CD4-positive, alpha-beta memory T cell (primary cell): ENCODE measurements around the gene NUP210L. TPM values are rescaled to one million over a fixed set of nuclear protein-coding genes. Genes with fewer than 3 reads are reported as not detected.

Experiments used
- CTCF ChIA-PET: fragments of 350-600 bp; sonication (Branson Sonifier 250); formaldehyde crosslinking; loops from one replicate; lab custom pipeline; 2021; ENCODE audit warnings: inconsistent platforms; ENCODE audit not compliant: partially characterized antibody; lab: Charles Lee
- POLR2A ChIA-PET: fragments of 350-600 bp; sonication (Branson Sonifier 250); formaldehyde crosslinking; loops from one replicate; lab custom pipeline; 2021; ENCODE audit not compliant: partially characterized antibody; lab: Charles Lee
- DNase-seq, 5 donors: peaks; one replicate each; pipeline versions ENCODE4 v3.0.0 to v3.0.0-alpha.2; 2020 to 2022; ENCODE audit warnings: mixed read lengths in 1 of 5
- H3K27ac ChIP-seq: one replicate; pipeline ENCODE4 v1.7.0; 2013; ENCODE audit warnings: low read depth, low read length
- H3K27me3 ChIP-seq: 2 replicates; pipeline ENCODE4 v1.7.0; 2013; ENCODE audit warnings: mild to moderate bottlenecking, low read length, moderate library complexity; ENCODE audit not compliant: insufficient read depth
- H3K36me3 ChIP-seq: 2 replicates; pipeline ENCODE4 v1.7.0; 2013; ENCODE audit warnings: mild to moderate bottlenecking, low read length, moderate library complexity; ENCODE audit not compliant: insufficient read depth
- H3K4me1 ChIP-seq: 2 replicates; pipeline ENCODE4 v1.7.0; 2013; ENCODE audit warnings: mild to moderate bottlenecking, low read length, moderate library complexity; ENCODE audit not compliant: insufficient read depth
- H3K4me3 ChIP-seq, 2 donors: one replicate each; pipeline ENCODE4 v1.7.0; 2013; ENCODE audit warnings: low read length in 2 of 2, mild to moderate bottlenecking in 1 of 2
- H3K9me3 ChIP-seq, 2 donors: one replicate each; pipeline ENCODE4 v1.7.0; 2013; ENCODE audit warnings: low read length in 2 of 2, control low read depth in 1 of 2; ENCODE audit not compliant: control insufficient read depth in 1 of 2
- H3K27ac Mint-ChIP-seq, 7 donors: one replicate each; pipeline ENCODE4 v1.8.0; 2020 to 2021; ENCODE audit warnings: mixed read lengths in 7 of 7, mild to moderate bottlenecking in 6 of 7, inconsistent platforms in 3 of 7, moderate library complexity in 3 of 7
- H3K27me3 Mint-ChIP-seq, 2 donors: one replicate each; pipeline ENCODE4 v1.8.0; 2020 to 2021; ENCODE audit warnings: mixed read lengths in 2 of 2
- H3K36me3 Mint-ChIP-seq, 2 donors: one replicate each; pipeline ENCODE4 v1.8.0; 2020 to 2021; ENCODE audit warnings: mixed read lengths in 2 of 2, inconsistent platforms in 1 of 2, mild to moderate bottlenecking in 1 of 2
- H3K4me1 Mint-ChIP-seq, 4 donors: one replicate each; pipeline ENCODE4 v1.8.0; 2020 to 2021; ENCODE audit warnings: mixed read lengths in 4 of 4, mild to moderate bottlenecking in 1 of 4
- H3K4me3 Mint-ChIP-seq, 8 donors: one replicate each; pipeline ENCODE4 v1.8.0; 2020 to 2021; ENCODE audit warnings: mixed read lengths in 8 of 8, mild to moderate bottlenecking in 7 of 8, moderate library complexity in 6 of 8, inconsistent platforms in 3 of 8
- H3K9me3 Mint-ChIP-seq, 8 donors: one replicate each; pipeline ENCODE4 v1.8.0; 2020 to 2021; ENCODE audit warnings: mixed read lengths in 8 of 8, mild to moderate bottlenecking in 5 of 8, inconsistent platforms in 3 of 8, moderate library complexity in 1 of 8
- intact Hi-C: fragments of 100-400 bp; cut with micrococcal nuclease; formaldehyde crosslinking; loops from one replicate; pipeline ENCODE4 v1.15.1; 2023
- polyA plus RNA-seq, 2 donors: library from polyadenylated mRNA; unstranded; fragments of 300-500 nt; fragmentation: Illumina TruSeq; gene quantifications; one replicate each; pipeline ENCODE4 v1.2.3, GENCODE V29; 2021
- total RNA-seq, 2 experiments: library from RNA; stranded (reverse); gene quantifications; one replicate each; pipeline ENCODE4 v1.2.3, GENCODE V29; 2021

The NUP210L gene
- total and polyA plus RNA-seq, 4 experiments from 2014 or later, result 0.14 to 0.23 (median 0.19) TPM; not detected in 1

DNA sequence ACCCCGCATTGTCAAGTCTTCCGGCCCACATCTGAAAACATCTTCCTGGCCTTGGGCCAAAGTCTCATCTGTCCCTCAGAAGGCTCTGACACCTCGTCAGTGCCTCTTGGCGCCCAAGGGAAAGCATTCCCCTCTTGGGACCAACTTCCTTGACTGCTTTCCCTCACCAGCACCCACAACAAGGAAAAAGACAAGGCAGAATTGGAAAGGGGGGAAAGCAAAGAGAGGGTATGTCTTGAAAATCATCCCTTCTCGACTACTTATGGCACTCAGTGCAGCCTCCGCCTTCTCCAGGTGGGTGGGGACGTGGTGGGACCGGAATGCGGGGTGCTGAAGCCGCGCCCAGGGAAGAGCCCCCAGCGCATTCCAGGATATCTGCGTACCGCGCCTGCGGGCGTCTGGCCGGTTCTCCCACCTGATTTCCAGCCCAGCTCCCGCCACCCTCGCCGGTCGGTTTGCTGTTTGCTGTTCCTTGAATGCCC is 191.0 kb downstream of the NUP210L start:
- no peaks in the 10 kb centered on the region for H3K9me3 ChIP-seq
- Mint-ChIP-seq H3K9me3 (no peaks in the 10 kb centered on the region), H3K27me3 (no peaks in the 10 kb centered on the region), H3K4me3 (peak overlapping the region; percentile 90 to 98 (median 94)), H3K27ac (peak overlapping the region; percentile 86 to 98 (median 97)), H3K4me1 (peaks cover 37 to 64% (median 51%) of the 10 kb centered on the region in 4 donors), H3K36me3 (peaks cover 0 to 26% of the 10 kb centered on the region in 2 donors)
- CTCF ChIA-PET, result interaction anchor here (1.6 to 8.4 kb wide), 5 partner anchors 12 to 40 kb away, joined by 5 to 70 read pairs (median 12); partner anchors contain the start of genes DENND4B, JTB and RAB13
- DNase-seq, result no peak
- H3K27me3 ChIP-seq, result no peaks in the 10 kb centered on the region
- no peaks in the 10 kb centered on the region for H3K36me3 ChIP-seq
- peak overlapping the region; percentile 91 for H3K27ac ChIP-seq
- POLR2A ChIA-PET, result interaction anchor here (1.1 to 3.3 kb wide), 7 partner anchors 9 to 166 kb away, joined by 3 to 70 read pairs (median 22); partner anchors contain the start of genes DENND4B, GATAD2B, JTB and RPS27
- intact Hi-C loops, result loop anchor here (1.0 kb wide), 1 partner anchor 41 kb away; no protein-coding TSS in a partner anchor
- H3K4me1 ChIP-seq, result peaks cover 54% of the 10 kb centered on the region
- peak overlapping the region; percentile 55 to 80 for H3K4me3 ChIP-seq

DNA sequence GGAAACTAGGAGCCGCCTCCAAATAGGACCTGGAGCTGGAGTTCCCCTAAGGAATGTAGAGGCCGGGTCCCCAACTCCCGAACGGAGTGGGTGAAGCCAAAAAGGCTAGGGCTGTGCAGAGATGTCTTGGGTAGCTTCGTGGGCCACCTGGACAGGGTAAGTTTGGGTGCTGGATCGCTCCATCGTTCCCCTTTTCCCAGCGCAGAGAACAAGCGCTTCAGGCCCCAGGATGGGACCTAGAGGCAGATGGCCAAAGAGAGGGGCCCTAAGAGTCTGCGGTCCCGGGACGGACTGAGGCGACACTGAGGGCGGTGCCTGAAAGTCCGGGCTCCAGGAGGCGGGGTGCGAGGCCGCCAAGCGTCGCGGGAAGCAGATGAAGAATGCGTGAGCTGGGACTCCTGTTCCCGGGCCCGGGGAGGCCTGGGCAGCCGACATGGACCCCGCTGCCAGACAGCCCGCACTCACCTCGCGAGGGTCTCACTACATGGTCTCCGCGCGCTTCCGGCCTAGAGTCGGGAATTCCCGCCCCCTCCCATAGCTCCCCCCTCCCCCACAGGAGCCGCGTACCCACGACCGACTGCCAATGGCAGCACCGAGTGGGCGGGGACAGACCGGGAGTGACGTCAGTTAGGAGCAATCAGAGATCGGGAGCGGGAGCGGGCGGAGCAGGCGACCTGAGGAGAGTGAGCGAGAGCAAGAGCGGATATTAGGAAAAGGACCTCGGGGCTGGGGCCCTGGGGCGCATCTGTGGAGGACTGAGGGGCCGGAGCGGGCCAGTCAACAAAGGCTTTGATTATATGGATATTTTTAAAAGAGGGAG is 191.6 kb downstream of the NUP210L start, which contains the start of gene SLC39A1:
SLC39A1 (minus strand) TSS at position 508 of the 820 bp plus-strand sequence. CDS start 822 bp downstream, outside the sequence.
- H3K4me1 Mint-ChIP-seq, result peaks cover 39 to 66% (median 54%) of the 10 kb centered on the region in 4 donors
- H3K4me3 Mint-ChIP-seq, result peak within 1 kb of the TSS; percentile 90 to 98 (median 94)
- H3K36me3 Mint-ChIP-seq, result peaks cover 0 to 30% of the 10 kb centered on the region in 2 donors
- peak within 1 kb of the TSS; percentile 55 to 80 for H3K4me3 ChIP-seq
- peak; percentile 87 to 97 (median 89) for DNase-seq
- no peaks in the 10 kb centered on the region for H3K36me3 ChIP-seq
- H3K27ac ChIP-seq, result peak within 1 kb of the TSS; percentile 91
- intact Hi-C loops, result loop anchor here (1.0 kb wide), 1 partner anchor 40 kb away; no protein-coding TSS in a partner anchor
- peak within 1 kb of the TSS; percentile 86 to 98 (median 97) for H3K27ac Mint-ChIP-seq
- peaks cover 54% of the 10 kb centered on the region for H3K4me1 ChIP-seq
- ChIA-PET POLR2A (interaction anchor here (0.6 to 3.3 kb wide), 15 partner anchors 9 to 442 kb away, joined by 3 to 70 read pairs (median 5); partner anchors contain the start of genes DENND4B, GATAD2B, JTB and RPS27), CTCF (interaction anchor here (1.6 to 8.4 kb wide), 5 partner anchors 13 to 40 kb away, joined by 5 to 70 read pairs (median 12); partner anchors contain the start of genes DENND4B, JTB and RAB13)
- H3K27me3 Mint-ChIP-seq, result no peaks in the 10 kb centered on the region
- H3K27me3 ChIP-seq, result no peaks in the 10 kb centered on the region
- H3K9me3 Mint-ChIP-seq, result no peaks in the 10 kb centered on the region
- no peaks in the 10 kb centered on the region for H3K9me3 ChIP-seq

DNA sequence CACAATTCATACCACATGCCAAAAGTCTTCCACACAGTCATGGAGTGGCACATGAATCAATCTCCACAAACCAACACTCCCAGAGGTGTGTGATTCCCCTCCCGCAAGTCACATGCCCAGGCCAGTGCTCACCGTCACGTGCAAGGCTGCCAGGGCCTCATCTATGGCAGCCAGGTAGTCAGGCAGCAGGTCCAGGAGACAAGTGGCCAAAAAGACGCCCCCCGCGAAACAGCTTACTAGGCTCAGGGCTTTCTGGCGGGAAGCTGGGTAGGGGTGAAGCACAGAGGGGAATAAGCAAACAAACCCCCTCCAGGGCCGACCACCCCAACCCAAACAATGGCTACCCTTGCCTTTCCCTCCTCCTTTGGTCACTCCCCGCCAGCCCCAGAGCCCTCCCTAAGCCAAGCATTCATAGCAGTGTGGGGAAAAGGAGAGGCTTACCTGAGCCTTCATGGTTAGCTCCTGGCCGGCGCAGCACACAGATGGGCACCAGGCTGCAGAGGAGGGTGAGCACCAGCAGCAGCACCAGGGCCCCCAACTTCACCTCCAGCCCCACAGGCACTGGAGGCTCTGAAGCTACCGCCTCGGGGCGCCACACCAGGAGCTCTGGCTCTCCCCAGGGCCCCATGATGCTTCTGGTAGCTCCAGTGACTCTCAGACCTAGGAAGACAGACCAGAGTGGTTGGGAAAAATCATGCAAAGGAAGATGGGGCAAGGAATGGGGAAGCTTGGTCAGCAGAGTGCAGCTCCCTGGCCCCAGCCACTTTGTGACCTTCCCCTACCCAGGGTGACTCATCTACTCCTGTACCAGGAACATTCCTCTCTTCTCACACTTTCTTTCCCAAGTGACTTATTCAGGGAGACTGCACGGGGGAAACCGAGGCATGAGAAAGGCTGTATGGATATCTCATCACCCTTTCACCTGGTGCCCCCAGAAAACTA is 192.5 kb downstream of the NUP210L start:
- no peaks in the 10 kb centered on the region for H3K27me3 Mint-ChIP-seq
- peak overlapping the region; percentile 86 to 98 (median 97) for H3K27ac Mint-ChIP-seq
- Histone ChIP-seq H3K36me3 (no peaks in the 10 kb centered on the region), H3K4me3 (peak overlapping the region; percentile 55 to 80), H3K9me3 (no peaks in the 10 kb centered on the region), H3K27me3 (no peaks in the 10 kb centered on the region), H3K27ac (peak overlapping the region; percentile 91), H3K4me1 (peaks cover 48% of the 10 kb centered on the region)
- DNase-seq, result no peak
- H3K36me3 Mint-ChIP-seq, result peaks cover 0 to 34% of the 10 kb centered on the region in 2 donors
- no peaks in the 10 kb centered on the region for H3K9me3 Mint-ChIP-seq
- ChIA-PET POLR2A (interaction anchor here (1.0 to 3.3 kb wide), 14 partner anchors 8 to 187 kb away, joined by 3 to 70 read pairs (median 6); partner anchors contain the start of genes DENND4B, GATAD2B, JTB and RPS27), CTCF (interaction anchor here (1.6 to 8.4 kb wide), 5 partner anchors 14 to 39 kb away, joined by 5 to 70 read pairs (median 12); partner anchors contain the start of genes DENND4B, JTB and RAB13)
- H3K4me1 Mint-ChIP-seq, result peaks cover 37 to 66% (median 50%) of the 10 kb centered on the region in 4 donors
- peak overlapping the region; percentile 90 to 98 (median 94) for H3K4me3 Mint-ChIP-seq
- intact Hi-C loops, result loop anchor here (1.0 kb wide), 1 partner anchor 39 kb away; no protein-coding TSS in a partner anchor

DNA sequence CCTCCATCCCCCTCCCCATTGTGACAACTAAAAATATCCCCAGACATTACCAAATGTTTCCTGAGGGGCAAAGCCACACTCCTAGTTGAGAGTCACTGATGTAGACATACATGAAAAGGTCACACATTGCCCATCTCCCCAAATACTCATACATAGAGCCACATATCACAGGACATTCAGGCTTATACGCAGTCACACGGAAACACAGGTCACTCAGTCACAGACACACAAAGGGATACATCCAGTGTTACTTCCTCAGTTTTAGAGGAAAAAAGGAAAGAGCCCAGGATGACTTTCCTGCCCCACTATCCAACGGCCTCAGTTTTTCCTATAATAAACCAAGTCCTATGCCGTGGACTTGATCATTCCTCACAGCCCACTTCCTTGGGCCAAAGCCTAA is 193.5 kb downstream of the NUP210L start:
- H3K36me3 Mint-ChIP-seq, result peaks cover 0 to 27% of the 10 kb centered on the region in 2 donors
- no peaks in the 10 kb centered on the region for H3K27me3 ChIP-seq
- intact Hi-C loops, result no loop called here
- DNase-seq, result no peak
- ChIA-PET CTCF (interaction anchor here (0.6 to 8.4 kb wide), 2 partner anchors 25 to 375 kb away, joined by 3 to 70 read pairs; partner anchors contain the start of gene RAB13), POLR2A (interaction anchor here (1.0 to 8.6 kb wide), 3 partner anchors 15 to 29 kb away, joined by 3 to 142 read pairs (median 87); partner anchors contain the start of genes DENND4B, JTB and RPS27)
- H3K4me1 ChIP-seq, result peaks cover 53% of the 10 kb centered on the region
- no peaks in the 10 kb centered on the region for H3K9me3 Mint-ChIP-seq
- H3K36me3 ChIP-seq, result no peaks in the 10 kb centered on the region
- H3K4me3 Mint-ChIP-seq, result peak overlapping the region in 6 of 8 donors; percentile 2 to 51 (median 9)
- H3K27ac ChIP-seq, result no peak overlapping the region
- H3K27ac Mint-ChIP-seq, result peak overlapping the region in 6 of 7 donors; percentile 0 to 88 (median 58)
- no peaks in the 10 kb centered on the region for H3K27me3 Mint-ChIP-seq
- H3K4me1 Mint-ChIP-seq, result peaks cover 38 to 66% (median 52%) of the 10 kb centered on the region in 4 donors
- no peaks in the 10 kb centered on the region for H3K9me3 ChIP-seq
- H3K4me3 ChIP-seq, result no peak overlapping the region

DNA sequence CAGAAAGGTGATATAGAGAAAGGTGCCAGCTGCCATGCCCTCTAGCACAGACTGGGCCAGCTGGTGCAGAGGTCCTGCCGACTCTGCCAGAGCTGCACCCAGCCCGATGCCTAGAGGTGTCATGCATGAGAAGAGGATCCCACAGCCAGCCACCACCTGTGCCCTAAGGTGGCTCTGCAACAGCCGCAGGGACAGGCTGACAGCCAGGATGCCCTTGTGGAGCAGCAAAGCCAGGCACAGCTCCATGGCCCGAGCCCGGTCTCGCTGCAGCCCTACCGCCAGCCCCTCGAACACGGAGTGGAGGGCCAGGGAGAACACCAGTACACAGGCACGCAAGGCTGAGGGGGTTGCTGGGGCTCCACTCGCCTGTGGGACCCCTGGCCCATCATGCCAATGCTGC is 194.7 kb downstream of the NUP210L start:
- no peaks in the 10 kb centered on the region for H3K36me3 ChIP-seq
- Mint-ChIP-seq H3K36me3 (peaks cover 0 to 28% of the 10 kb centered on the region in 2 donors), H3K4me3 (peak overlapping the region in 2 of 8 donors; percentile 1 to 18), H3K27me3 (no peaks in the 10 kb centered on the region), H3K9me3 (no peaks in the 10 kb centered on the region), H3K4me1 (peaks cover 40 to 69% (median 53%) of the 10 kb centered on the region in 4 donors), H3K27ac (peak overlapping the region in 3 of 7 donors; percentile 60 to 99 (median 91))
- no peaks in the 10 kb centered on the region for H3K9me3 ChIP-seq
- no peak overlapping the region for H3K4me3 ChIP-seq
- no peak for DNase-seq
- no peak overlapping the region for H3K27ac ChIP-seq
- intact Hi-C loops, result no loop called here
- POLR2A ChIA-PET, result interaction anchor here (0.6 to 8.6 kb wide), 6 partner anchors 12 to 36 kb away, joined by 3 to 142 read pairs (median 10); partner anchors contain the start of genes DENND4B, JTB and RPS27
- CTCF ChIA-PET, result no interaction called here
- peaks cover 54% of the 10 kb centered on the region for H3K4me1 ChIP-seq
- H3K27me3 ChIP-seq, result no peaks in the 10 kb centered on the region
